WTC11 (cell line): ENCODE measurements around the gene MRPL20. TPM values are rescaled to one million over a fixed set of nuclear protein-coding genes. Genes with fewer than 3 reads are reported as not detected.

ENCODE experiments used
- ATAC-seq: fragments of 200-7000 bp; cut with Tn5 transposase; 2 replicates; pipeline ENCODE4 v1.10.0; 2021; ENCODE audit warnings: mild to moderate bottlenecking, moderate library complexity
- CTCF ChIA-PET: fragments of 300-600 bp; sonication (Branson Sonifier 250); formaldehyde crosslinking; loops from one replicate; lab custom pipeline; 2021; ENCODE audit warnings: antibody characterized with exemption; lab: Charles Lee
- POLR2A ChIA-PET: fragments of 350-600 bp; sonication (Branson Sonifier 250); formaldehyde crosslinking; loops from one replicate; lab custom pipeline; 2021; ENCODE audit warnings: antibody characterized with exemption; lab: Charles Lee
- DNase-seq: peaks from one replicate; pipeline ENCODE4 v3.0.0; 2021; ENCODE audit warnings: low spot score
- H3K27ac Mint-ChIP-seq: 2 replicates; pipeline ENCODE4 v1.8.0; 2021; ENCODE audit warnings: mixed read lengths
- H3K27me3 Mint-ChIP-seq: 2 replicates; pipeline ENCODE4 v1.8.0; 2021; ENCODE audit warnings: low read depth, mild to moderate bottlenecking, moderate library complexity, mixed read lengths
- H3K36me3 Mint-ChIP-seq: 2 replicates; pipeline ENCODE4 v1.8.0; 2021; ENCODE audit warnings: mixed read lengths
- H3K4me1 Mint-ChIP-seq: 2 replicates; pipeline ENCODE4 v1.8.0; 2022; ENCODE audit warnings: mixed read lengths
- H3K4me3 Mint-ChIP-seq: 2 replicates; pipeline ENCODE4 v1.8.0; 2021; ENCODE audit warnings: mild to moderate bottlenecking, moderate library complexity, mixed read lengths
- H3K9me3 Mint-ChIP-seq: 2 replicates; pipeline ENCODE4 v1.8.0; 2021; ENCODE audit warnings: mixed read lengths
- ARID4B ChIP-seq: sonication (generic); formaldehyde crosslinking; IDR thresholded peaks from 2 replicates; pipeline ENCODE4 v1.8.0; 2023; ENCODE audit warnings: missing genetic modification reagents, mild to moderate bottlenecking, borderline replicate concordance
- ATF3 ChIP-seq: sonication (generic); formaldehyde crosslinking; conservative IDR thresholded peaks from 2 replicates; pipeline ENCODE4 v1.8.1; 2022; ENCODE audit warnings: mild to moderate bottlenecking, missing genetic modification reagents
- ATF6 ChIP-seq: sonication (generic); formaldehyde crosslinking; IDR thresholded peaks from 2 replicates; pipeline ENCODE4 v1.8.1; 2023; ENCODE audit warnings: mild to moderate bottlenecking, missing genetic modification reagents
- CBFB ChIP-seq: sonication (generic); formaldehyde crosslinking; IDR thresholded peaks from 2 replicates; pipeline ENCODE4 v1.8.1; 2022; ENCODE audit warnings: mild to moderate bottlenecking, low read depth, missing genetic modification reagents
- CREB1 ChIP-seq: sonication (generic); formaldehyde crosslinking; IDR thresholded peaks from 2 replicates; pipeline ENCODE4 v1.8.0; 2023; ENCODE audit warnings: mild to moderate bottlenecking, missing genetic modification reagents
- E2F5 ChIP-seq: sonication (generic); formaldehyde crosslinking; IDR thresholded peaks from 2 replicates; pipeline ENCODE4 v1.8.1; 2022; ENCODE audit warnings: mild to moderate bottlenecking, moderate library complexity, missing genetic modification reagents
- EMX1 ChIP-seq: fragments of 250-450 bp; sonication (Bioruptor Pico); IDR thresholded peaks from 2 replicates; pipeline ENCODE4 v1.8.0; 2021; ENCODE audit warnings: mild to moderate bottlenecking
- GABPB1 ChIP-seq: sonication (generic); formaldehyde crosslinking; IDR thresholded peaks from 2 replicates; pipeline ENCODE4 v1.8.1; 2023; ENCODE audit warnings: mild to moderate bottlenecking, missing genetic modification reagents
- IRF1 ChIP-seq: sonication (generic); formaldehyde crosslinking; IDR thresholded peaks from 2 replicates; pipeline ENCODE4 v1.8.0; 2023; ENCODE audit warnings: missing genetic modification reagents
- MYBL2 ChIP-seq: sonication (generic); formaldehyde crosslinking; IDR thresholded peaks from 2 replicates; pipeline ENCODE4 v1.8.1; 2023; ENCODE audit warnings: mild to moderate bottlenecking, moderate library complexity, missing genetic modification reagents
- RORB ChIP-seq: fragments of 250-450 bp; sonication (Bioruptor Pico); IDR thresholded peaks from 2 replicates; pipeline ENCODE4 v1.9.0; 2021; ENCODE audit warnings: mild to moderate bottlenecking
- SMAD4 ChIP-seq: sonication (generic); formaldehyde crosslinking; IDR thresholded peaks from 2 replicates; pipeline ENCODE4 v1.8.0; 2022; ENCODE audit warnings: mild to moderate bottlenecking, missing genetic modification reagents
- SP1 ChIP-seq: sonication (generic); formaldehyde crosslinking; conservative IDR thresholded peaks from 2 replicates; pipeline ENCODE4 v1.8.1; 2022; ENCODE audit warnings: missing genetic modification reagents
- TEAD1 ChIP-seq: sonication (generic); formaldehyde crosslinking; IDR thresholded peaks from 2 replicates; pipeline ENCODE4 v1.8.0; 2022; ENCODE audit warnings: mild to moderate bottlenecking, missing genetic modification reagents
- TEAD4 ChIP-seq: sonication (generic); formaldehyde crosslinking; IDR thresholded peaks from 2 replicates; pipeline ENCODE4 v1.8.0; 2022; ENCODE audit warnings: mild to moderate bottlenecking, missing genetic modification reagents
- TP53 ChIP-seq: sonication (generic); formaldehyde crosslinking; IDR thresholded peaks from 2 replicates; pipeline ENCODE4 v1.8.1; 2023; ENCODE audit warnings: mild to moderate bottlenecking, missing genetic modification reagents
- ZNF138 ChIP-seq: sonication (generic); formaldehyde crosslinking; conservative IDR thresholded peaks from 2 replicates; pipeline ENCODE4 v1.8.1; 2022; ENCODE audit warnings: mild to moderate bottlenecking, moderate library complexity, missing genetic modification reagents
- ZNF281 ChIP-seq: sonication (generic); formaldehyde crosslinking; IDR thresholded peaks from 2 replicates; pipeline ENCODE4 v1.8.0; 2023; ENCODE audit warnings: mild to moderate bottlenecking, missing genetic modification reagents
- ZNF317 ChIP-seq: sonication (generic); formaldehyde crosslinking; IDR thresholded peaks from 2 replicates; pipeline ENCODE4 v1.8.1; 2023; ENCODE audit warnings: low read depth, mild to moderate bottlenecking, moderate library complexity, missing genetic modification reagents, borderline replicate concordance
- total RNA-seq: library from RNA; stranded (reverse); gene quantifications from 3 replicates; pipeline ENCODE4 v1.2.3, GENCODE V29; 2021

The MRPL20 gene
- total RNA-seq, 1 experiment from 2014 or later, result 156 TPM

GRCh38 chr1:1438531-1439381, 31.7 kb upstream of the MRPL20 start:
- ATAC-seq, result no peak
- Mint-ChIP-seq H3K4me3 (no peak overlapping the region), H3K4me1 (peaks cover 10% of the 10 kb centered on the region), H3K9me3 (no peaks in the 10 kb centered on the region), H3K36me3 (no peaks in the 10 kb centered on the region), H3K27ac (no peak overlapping the region), H3K27me3 (peaks cover 6% of the 10 kb centered on the region)
- POLR2A ChIA-PET, result no interaction called here
- TF ChIP-seq CREB1 (CRISPR knock-in tag) (no peak), TEAD4 (no peak), ZNF138 (no peak), RORB (CRISPR knock-in tag) (no peak), GABPB1 (CRISPR knock-in tag) (no peak), CBFB (no peak), ATF3 (CRISPR knock-in tag) (no peak), ATF6 (no peak), SP1 (no peak), MYBL2 (CRISPR knock-in tag) (no peak), ARID4B (CRISPR knock-in tag) (no peak), E2F5 (no peak), IRF1 (CRISPR knock-in tag) (no peak), ZNF317 (no peak), TEAD1 (CRISPR knock-in tag) (no peak), SMAD4 (CRISPR knock-in tag) (no peak), EMX1 (CRISPR knock-in tag) (no peak), ZNF281 (CRISPR knock-in tag) (no peak), TP53 (no peak)
- CTCF ChIA-PET, result interaction anchor here (1.5 kb wide), 1 partner anchor 36 kb away, joined by 5 read pairs; no protein-coding TSS in a partner anchor
- DNase-seq, result no peak
